ENCODE measurements around the gene A3GALT2. TPM values are rescaled to one million over a fixed set of nuclear protein-coding genes. Genes with fewer than 3 reads are reported as not detected.

Gene A3GALT2
- total RNA-seq, 4 donors from 2014 or later: 0.58 TPM; not detected in 3

DNA sequence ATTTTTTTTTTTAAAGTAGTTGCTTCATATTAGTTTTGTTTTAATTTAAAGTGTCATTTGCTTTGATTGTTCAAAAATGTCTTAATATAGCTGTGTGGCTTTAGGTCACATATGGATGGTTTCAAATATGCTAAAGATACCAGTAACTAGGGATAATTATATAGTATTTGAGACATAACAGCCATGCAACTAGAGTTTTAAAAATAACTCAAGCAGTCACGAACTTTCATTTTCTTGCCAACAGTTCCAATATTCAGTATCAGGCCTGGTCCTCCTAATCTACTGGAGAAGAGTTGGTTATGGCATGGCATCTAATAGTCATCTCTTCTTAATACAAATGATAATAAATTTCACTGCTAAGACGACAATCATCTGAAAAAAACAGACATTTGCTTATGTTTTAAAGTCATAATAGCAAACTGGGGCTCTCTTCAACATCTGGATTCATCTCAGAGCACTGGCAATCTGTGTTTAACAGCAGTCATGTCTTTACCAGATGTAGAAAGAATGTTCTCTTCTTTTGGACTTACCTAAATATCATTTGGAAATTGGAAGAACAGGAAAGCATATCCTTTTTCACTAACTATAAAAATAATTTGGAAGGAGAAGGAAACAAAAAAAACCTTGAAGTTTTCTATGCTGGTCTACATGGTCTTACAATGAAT is 24.1 kb upstream of the A3GALT2 start:
- peak overlapping the region; percentile 99 for H3K27ac ChIP-seq
- no peaks in the 10 kb centered on the region for H3K36me3 ChIP-seq
- DNase-seq: no peak
- H3K27me3 ChIP-seq: no peaks in the 10 kb centered on the region
- H3K9me3 ChIP-seq: no peaks in the 10 kb centered on the region
- no peak overlapping the region for H3K4me3 ChIP-seq
- intact Hi-C loops (cut with DNase I; ENCODE audit: low total_unique reads): no loop called here
- peaks cover 25 to 29% of the 10 kb centered on the region in 2 donors for H3K4me1 ChIP-seq
- TF ChIP-seq, protein P1, sequence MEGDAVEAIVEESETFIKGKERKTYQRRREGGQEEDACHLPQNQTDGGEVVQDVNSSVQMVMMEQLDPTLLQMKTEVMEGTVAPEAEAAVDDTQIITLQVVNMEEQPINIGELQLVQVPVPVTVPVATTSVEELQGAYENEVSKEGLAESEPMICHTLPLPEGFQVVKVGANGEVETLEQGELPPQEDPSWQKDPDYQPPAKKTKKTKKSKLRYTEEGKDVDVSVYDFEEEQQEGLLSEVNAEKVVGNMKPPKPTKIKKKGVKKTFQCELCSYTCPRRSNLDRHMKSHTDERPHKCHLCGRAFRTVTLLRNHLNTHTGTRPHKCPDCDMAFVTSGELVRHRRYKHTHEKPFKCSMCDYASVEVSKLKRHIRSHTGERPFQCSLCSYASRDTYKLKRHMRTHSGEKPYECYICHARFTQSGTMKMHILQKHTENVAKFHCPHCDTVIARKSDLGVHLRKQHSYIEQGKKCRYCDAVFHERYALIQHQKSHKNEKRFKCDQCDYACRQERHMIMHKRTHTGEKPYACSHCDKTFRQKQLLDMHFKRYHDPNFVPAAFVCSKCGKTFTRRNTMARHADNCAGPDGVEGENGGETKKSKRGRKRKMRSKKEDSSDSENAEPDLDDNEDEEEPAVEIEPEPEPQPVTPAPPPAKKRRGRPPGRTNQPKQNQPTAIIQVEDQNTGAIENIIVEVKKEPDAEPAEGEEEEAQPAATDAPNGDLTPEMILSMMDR (IDR thresholded peaks at IDR 0.05): no peak
- TF ChIP-seq POLR2A (IDR thresholded peaks at IDR 0.05): no peak

DNA sequence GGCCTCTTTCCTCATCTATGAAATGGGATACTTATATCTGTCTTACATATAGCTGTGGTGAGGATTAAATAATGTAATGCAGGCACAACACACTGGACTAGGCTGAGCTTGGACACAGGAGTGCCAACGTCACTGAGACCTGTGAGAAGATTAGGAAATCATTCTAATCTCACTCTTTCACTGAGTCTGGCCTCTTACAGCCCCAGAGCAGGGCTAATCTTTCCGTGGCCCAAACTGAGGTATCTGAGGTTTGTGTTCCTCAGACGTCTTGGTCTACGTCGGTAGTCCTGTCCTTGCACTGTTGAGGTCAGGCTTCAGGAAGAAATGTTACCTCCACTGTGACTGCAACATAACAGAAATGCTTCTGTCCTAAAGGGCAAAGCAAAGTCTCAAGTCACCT is 22.6 kb upstream of the A3GALT2 start:
- peaks cover 36 to 39% of the 10 kb centered on the region in 2 donors for H3K4me1 ChIP-seq
- TF ChIP-seq, protein P1 (IDR thresholded peaks at IDR 0.05): no peak
- no peak for TF ChIP-seq POLR2A (IDR thresholded peaks at IDR 0.05)
- H3K27ac ChIP-seq: peak overlapping the region; percentile 99
- no peaks in the 10 kb centered on the region for H3K9me3 ChIP-seq
- intact Hi-C loops (cut with DNase I; ENCODE audit: low total_unique reads): no loop called here
- H3K27me3 ChIP-seq: no peaks in the 10 kb centered on the region
- no peak for DNase-seq
- H3K36me3 ChIP-seq: no peaks in the 10 kb centered on the region
- no peak overlapping the region for H3K4me3 ChIP-seq

GRCh38 chr1:33342041-33342723 is 21.3 kb upstream of the A3GALT2 start:
- Histone ChIP-seq H3K36me3 (no peaks in the 10 kb centered on the region), H3K4me3 (peak overlapping the region in 1 of 2 donors; percentile 3), H3K4me1 (peaks cover 42 to 43% of the 10 kb centered on the region in 2 donors), H3K27me3 (no peaks in the 10 kb centered on the region), H3K27ac (peak overlapping the region; percentile 75 to 88), H3K9me3 (no peaks in the 10 kb centered on the region)
- TF ChIP-seq POLR2A (IDR thresholded peaks at IDR 0.05): no peak
- TF ChIP-seq, protein P1 (IDR thresholded peaks at IDR 0.05): no peak
- peak; percentile 75 to 79 for DNase-seq
- intact Hi-C loops (cut with DNase I; ENCODE audit: low total_unique reads): no loop called here

DNA sequence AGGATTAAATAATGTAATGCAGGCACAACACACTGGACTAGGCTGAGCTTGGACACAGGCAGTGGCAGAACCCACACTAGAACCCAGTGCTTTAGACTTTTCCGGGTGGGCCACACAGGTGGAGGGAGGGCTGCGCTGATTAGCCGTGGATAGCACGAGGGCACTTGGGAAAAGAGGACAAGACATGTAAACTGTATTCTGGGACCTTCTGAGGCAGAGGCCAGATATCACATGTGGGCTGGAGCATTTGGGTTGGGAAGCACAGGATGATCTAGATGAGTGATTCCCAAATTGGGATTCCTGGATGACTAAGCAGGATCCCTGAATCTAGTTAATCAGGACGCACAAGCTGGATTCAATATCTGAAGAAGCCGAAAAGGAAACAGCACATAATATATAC is 20.3 kb upstream of the A3GALT2 start:
- Histone ChIP-seq H3K4me1 (peaks cover 42 to 49% of the 10 kb centered on the region in 2 donors), H3K9me3 (no peaks in the 10 kb centered on the region), H3K36me3 (no peaks in the 10 kb centered on the region), H3K4me3 (no peak overlapping the region), H3K27ac (peak overlapping the region; percentile 75 to 88), H3K27me3 (no peaks in the 10 kb centered on the region)
- intact Hi-C loops (cut with DNase I; ENCODE audit: low total_unique reads): no loop called here
- TF ChIP-seq POLR2A (IDR thresholded peaks at IDR 0.05): no peak
- TF ChIP-seq, protein P1 (IDR thresholded peaks at IDR 0.05): no peak
- no peak for DNase-seq

DNA sequence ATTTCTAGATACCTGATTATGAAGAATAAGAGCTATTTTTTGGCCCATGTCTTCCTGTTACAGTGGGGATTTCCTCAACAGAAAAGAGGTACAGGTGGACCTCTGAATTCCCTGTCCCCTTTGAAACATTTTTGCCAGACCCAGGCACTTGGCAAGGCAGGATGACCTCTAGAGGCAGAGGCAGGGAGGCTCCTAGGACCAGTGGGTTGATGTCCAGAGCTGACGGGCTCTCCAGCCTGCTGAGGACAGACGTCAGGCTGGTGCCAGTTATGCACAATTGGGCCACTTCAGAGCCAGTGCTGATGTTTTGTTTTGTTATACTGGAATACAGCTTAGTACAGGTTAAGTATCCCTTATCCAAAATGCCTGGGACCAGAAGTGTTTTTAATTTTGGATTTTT is 18.5 kb upstream of the A3GALT2 start:
- Histone ChIP-seq H3K4me1 (peaks cover 45 to 54% of the 10 kb centered on the region in 2 donors), H3K27ac (peak overlapping the region; percentile 75 to 88), H3K4me3 (peak overlapping the region in 1 of 2 donors; percentile 9), H3K27me3 (no peaks in the 10 kb centered on the region), H3K36me3 (no peaks in the 10 kb centered on the region), H3K9me3 (no peaks in the 10 kb centered on the region)
- intact Hi-C loops (cut with DNase I; ENCODE audit: low total_unique reads): no loop called here
- no peak for TF ChIP-seq POLR2A (IDR thresholded peaks at IDR 0.05)
- TF ChIP-seq, protein P1 (IDR thresholded peaks at IDR 0.05): peak in 1 of 4 experiments; percentile 5
- no peak for DNase-seq

Measured in uterus (tissue), 4 donors.